ENCODE data around the gene LITAFD. TPM values are rescaled to one million over a fixed set of nuclear protein-coding genes. Genes with fewer than 3 reads are reported as not detected.

The LITAFD gene
- total RNA-seq, 1 experiment from 2014 or later, result not detected

- TF ChIP-seq ZNF274 (IDR thresholded peaks at IDR 0.05; ENCODE audit: low read depth, low read length), result no peak
- no peak for TF ChIP-seq EZH2phosphoT487 (IDR thresholded peaks at IDR 0.05; ENCODE audit: borderline replicate concordance)
These were observed 29.0 kb upstream of the LITAFD start (continued) for GRCh38 chr16:8853150-8853549.

GRCh38 chr16:8853611-8854010 lies 28.5 kb upstream of the LITAFD start:
- Histone ChIP-seq H3K36me3 (ENCODE audit: control insufficient read depth in 1 of 2, insufficient read depth in 2 of 2, low read length in 2 of 2) (peaks cover 26 to 55% of the 10 kb centered on the region in 2 experiments), H3K27ac (ENCODE audit: low read depth, low read length) (0 out of 2 replicates have a peak overlapping the region, but pooled peaks have one; percentile 24), H3K4me3 (replicated peaks in 1 of 2; ENCODE audit: low read depth in 1 of 2, low read length in 2 of 2) (no peak overlapping the region), H3K79me2 (ENCODE audit: insufficient read depth, low read length) (peaks cover 7% of the 10 kb centered on the region), H3K4me1 (ENCODE audit: control insufficient read depth in 1 of 2, insufficient read depth in 2 of 2, low read length in 2 of 2) (no peaks in the 10 kb centered on the region; a peak in 1 of 4 replicates), H3K9ac (ENCODE audit: low read length) (no peak overlapping the region), H2AFZ (ENCODE audit: low read depth, low read length, poor library complexity, severe bottlenecking) (no peak overlapping the region), H3K9me2 (ENCODE audit: insufficient read depth) (no peaks in the 10 kb centered on the region), H3K4me2 (ENCODE audit: low read length) (no peak overlapping the region), H3K27me3 (ENCODE audit: insufficient read depth, low read length) (no peaks in the 10 kb centered on the region), H3K9me3 (ENCODE audit: control insufficient read depth in 1 of 2, insufficient read depth in 1 of 2, low read depth in 1 of 2, low read length in 2 of 2) (no peaks in the 10 kb centered on the region), H4K20me1 (ENCODE audit: insufficient read depth) (no peaks in the 10 kb centered on the region)
- intact Hi-C loops (cut with micrococcal nuclease), result no loop called here
- TF ChIP-seq ELF1 (IDR thresholded peaks at IDR 0.05; ENCODE audit: borderline replicate concordance, low read depth), result no peak
- no peak for TF ChIP-seq EZH2 (IDR thresholded peaks at IDR 0.05)
- 0 out of 2 replicates have a peak, but pooled peaks have one; percentile 4 for TF ChIP-seq POLR2AphosphoS5 (IDR thresholded peaks at IDR 0.05; ENCODE audit: low read depth, low read length)
- CTCF ChIA-PET, result no interaction called here
- BruUV-seq (replicated peaks), result no TSS peak
- no peak for ATAC-seq
- DNase-seq (ENCODE audit: low read depth, low spot score), result no peak
- POLR2A ChIA-PET, result interaction anchor here (1.5 kb wide), 1 partner anchor 15 kb away, joined by 4 read pairs; the partner anchor contains the start of gene CARHSP1
- RAD21 ChIA-PET (ENCODE audit: low non-redundant PET in 1 of 2, low total read pairs in 2 of 2, uncharacterized antibody in 2 of 2, unreplicated experiment in 2 of 2), result no interaction called here

- Histone ChIP-seq H2AFZ (ENCODE audit: low read depth, low read length, poor library complexity, severe bottlenecking) (no peak overlapping the region), H3K79me2 (ENCODE audit: insufficient read depth, low read length) (peaks cover 15% of the 10 kb centered on the region), H3K9me2 (ENCODE audit: insufficient read depth) (no peaks in the 10 kb centered on the region), H3K4me2 (ENCODE audit: low read length) (no peak overlapping the region), H3K27ac (ENCODE audit: low read depth, low read length) (no peak overlapping the region), H3K27me3 (ENCODE audit: insufficient read depth, low read length) (no peaks in the 10 kb centered on the region), H3K4me3 (replicated peaks in 1 of 2; ENCODE audit: low read depth in 1 of 2, low read length in 2 of 2) (no peak overlapping the region), H3K4me1 (ENCODE audit: control insufficient read depth in 1 of 2, insufficient read depth in 2 of 2, low read length in 2 of 2) (no peaks in the 10 kb centered on the region; a peak in 1 of 4 replicates), H4K20me1 (ENCODE audit: insufficient read depth) (no peaks in the 10 kb centered on the region), H3K9me3 (ENCODE audit: control insufficient read depth in 1 of 2, insufficient read depth in 1 of 2, low read depth in 1 of 2, low read length in 2 of 2) (no peaks in the 10 kb centered on the region), H3K36me3 (ENCODE audit: control insufficient read depth in 1 of 2, insufficient read depth in 2 of 2, low read length in 2 of 2) (peaks cover 26 to 50% of the 10 kb centered on the region in 2 experiments), H3K9ac (ENCODE audit: low read length) (no peak overlapping the region)
- POLR2A ChIA-PET, result interaction anchor here (1.5 kb wide), 1 partner anchor 14 kb away, joined by 4 read pairs; the partner anchor contains the start of gene CARHSP1
- BruUV-seq (replicated peaks), result no TSS peak
- RAD21 ChIA-PET (ENCODE audit: low non-redundant PET in 1 of 2, low total read pairs in 2 of 2, uncharacterized antibody in 2 of 2, unreplicated experiment in 2 of 2), result no interaction called here
- intact Hi-C loops (cut with micrococcal nuclease), result no loop called here
- no peak for ATAC-seq
- DNase-seq (ENCODE audit: low read depth, low spot score), result no peak
- CTCF ChIA-PET, result interaction anchor here (1.0 kb wide), 1 partner anchor 26 kb away, joined by 4 read pairs; no protein-coding TSS in a partner anchor
- TF ChIP-seq ZFX (IDR thresholded peaks at IDR 0.05) (no peak), ATF3 (IDR thresholded peaks at IDR 0.05) (no peak), ZBTB33 (IDR thresholded peaks at IDR 0.05; ENCODE audit: extremely low read depth, insufficient replicate concordance, low read length) (no peak), EGR1 (IDR thresholded peaks at IDR 0.05; ENCODE audit: low read depth) (no peak), POLR2A (IDR thresholded peaks at IDR 0.05; ENCODE audit: borderline replicate concordance, extremely low read depth, insufficient read depth, insufficient read length) (no peak)
These were observed 27.7 kb upstream of the LITAFD start for GRCh38 chr16:8854298-8854948.
